A549 treated with Mapracorat at 1 μM for 4 hours (cell line): Measurements from ENCODE around the gene CSF3. TPM values are rescaled to one million over a fixed set of nuclear protein-coding genes. Genes with fewer than 3 reads are reported as not detected.

Source experiments
- total RNA-seq: library from RNA; stranded (reverse); fragments of 200-300 nt; extraction: Qiagen RNA extraction; gene quantifications from 5 replicates; pipeline ENCODE4 v1.2.3, GENCODE V29; 2022

CSF3 gene, protein sequence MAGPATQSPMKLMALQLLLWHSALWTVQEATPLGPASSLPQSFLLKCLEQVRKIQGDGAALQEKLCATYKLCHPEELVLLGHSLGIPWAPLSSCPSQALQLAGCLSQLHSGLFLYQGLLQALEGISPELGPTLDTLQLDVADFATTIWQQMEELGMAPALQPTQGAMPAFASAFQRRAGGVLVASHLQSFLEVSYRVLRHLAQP
- total RNA-seq, result 0.18 to 0.97 TPM (median 0.53 TPM) in 5 replicates

DNA sequence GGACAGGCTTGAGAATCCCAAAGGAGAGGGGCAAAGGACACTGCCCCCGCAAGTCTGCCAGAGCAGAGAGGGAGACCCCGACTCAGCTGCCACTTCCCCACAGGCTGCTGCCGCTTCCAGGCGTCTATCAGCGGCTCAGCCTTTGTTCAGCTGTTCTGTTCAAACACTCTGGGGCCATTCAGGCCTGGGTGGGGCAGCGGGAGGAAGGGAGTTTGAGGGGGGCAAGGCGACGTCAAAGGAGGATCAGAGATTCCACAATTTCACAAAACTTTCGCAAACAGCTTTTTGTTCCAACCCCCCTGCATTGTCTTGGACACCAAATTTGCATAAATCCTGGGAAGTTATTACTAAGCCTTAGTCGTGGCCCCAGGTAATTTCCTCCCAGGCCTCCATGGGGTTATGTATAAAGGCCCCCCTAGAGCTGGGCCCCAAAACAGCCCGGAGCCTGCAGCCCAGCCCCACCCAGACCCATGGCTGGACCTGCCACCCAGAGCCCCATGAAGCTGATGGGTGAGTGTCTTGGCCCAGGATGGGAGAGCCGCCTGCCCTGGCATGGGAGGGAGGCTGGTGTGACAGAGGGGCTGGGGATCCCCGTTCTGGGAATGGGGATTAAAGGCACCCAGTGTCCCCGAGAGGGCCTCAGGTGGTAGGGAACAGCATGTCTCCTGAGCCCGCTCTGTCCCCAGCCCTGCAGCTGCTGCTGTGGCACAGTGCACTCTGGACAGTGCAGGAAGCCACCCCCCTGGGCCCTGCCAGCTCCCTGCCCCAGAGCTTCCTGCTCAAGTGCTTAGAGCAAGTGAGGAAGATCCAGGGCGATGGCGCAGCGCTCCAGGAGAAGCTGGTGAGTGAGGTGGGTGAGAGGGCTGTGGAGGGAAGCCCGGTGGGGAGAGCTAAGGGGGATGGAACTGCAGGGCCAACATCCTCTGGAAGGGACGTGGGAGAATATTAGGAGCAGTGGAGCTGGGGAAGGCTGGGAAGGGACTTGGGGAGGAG lies at the start of gene CSF3:
Gene CSF3 (plus strand): TSS at position 436 of the 993 bp plus-strand sequence. CDS start 35 bp downstream, at position 471.

DNA sequence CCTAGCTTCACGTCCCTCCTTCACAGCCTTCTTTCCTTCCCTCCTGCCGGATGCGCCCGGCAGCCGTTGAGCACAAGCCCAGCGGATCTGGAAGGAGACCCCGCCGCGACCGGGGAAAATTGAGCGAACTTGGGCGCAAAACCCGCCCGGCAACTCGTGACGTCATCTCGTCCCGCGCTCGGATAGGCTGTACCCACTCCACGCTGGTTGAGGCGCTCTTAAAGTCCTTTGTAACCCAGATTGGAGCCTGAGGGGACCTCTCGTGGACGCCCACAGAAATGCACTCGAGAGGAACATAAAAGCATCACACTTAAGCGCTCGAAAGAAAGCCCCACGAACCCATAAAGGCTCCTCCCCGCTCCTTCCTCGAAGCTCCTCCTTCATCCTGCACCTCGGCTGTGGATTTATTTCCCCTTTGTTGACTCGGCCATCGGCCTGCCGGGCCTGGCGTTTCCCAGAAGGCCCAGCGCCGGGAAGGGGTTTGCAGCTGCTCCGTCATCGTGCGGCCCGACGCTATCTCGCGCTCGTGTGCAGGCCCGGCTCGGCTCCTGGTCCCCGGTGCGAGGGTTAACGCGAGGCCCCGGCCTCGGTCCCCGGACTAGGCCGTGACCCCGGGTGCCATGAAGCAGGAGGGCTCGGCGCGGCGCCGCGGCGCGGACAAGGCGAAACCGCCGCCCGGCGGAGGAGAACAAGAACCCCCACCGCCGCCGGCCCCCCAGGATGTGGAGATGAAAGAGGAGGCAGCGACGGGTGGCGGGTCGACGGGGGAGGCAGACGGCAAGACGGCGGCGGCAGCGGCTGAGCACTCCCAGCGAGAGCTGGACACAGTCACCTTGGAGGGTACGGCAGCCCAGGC lies 34.7 kb upstream of the CSF3 start, which contains the start of gene PSMD3:
Gene PSMD3 (plus strand): TSS at position 457 of the 856 bp plus-strand sequence. CDS start 164 bp downstream, at position 621.

DNA sequence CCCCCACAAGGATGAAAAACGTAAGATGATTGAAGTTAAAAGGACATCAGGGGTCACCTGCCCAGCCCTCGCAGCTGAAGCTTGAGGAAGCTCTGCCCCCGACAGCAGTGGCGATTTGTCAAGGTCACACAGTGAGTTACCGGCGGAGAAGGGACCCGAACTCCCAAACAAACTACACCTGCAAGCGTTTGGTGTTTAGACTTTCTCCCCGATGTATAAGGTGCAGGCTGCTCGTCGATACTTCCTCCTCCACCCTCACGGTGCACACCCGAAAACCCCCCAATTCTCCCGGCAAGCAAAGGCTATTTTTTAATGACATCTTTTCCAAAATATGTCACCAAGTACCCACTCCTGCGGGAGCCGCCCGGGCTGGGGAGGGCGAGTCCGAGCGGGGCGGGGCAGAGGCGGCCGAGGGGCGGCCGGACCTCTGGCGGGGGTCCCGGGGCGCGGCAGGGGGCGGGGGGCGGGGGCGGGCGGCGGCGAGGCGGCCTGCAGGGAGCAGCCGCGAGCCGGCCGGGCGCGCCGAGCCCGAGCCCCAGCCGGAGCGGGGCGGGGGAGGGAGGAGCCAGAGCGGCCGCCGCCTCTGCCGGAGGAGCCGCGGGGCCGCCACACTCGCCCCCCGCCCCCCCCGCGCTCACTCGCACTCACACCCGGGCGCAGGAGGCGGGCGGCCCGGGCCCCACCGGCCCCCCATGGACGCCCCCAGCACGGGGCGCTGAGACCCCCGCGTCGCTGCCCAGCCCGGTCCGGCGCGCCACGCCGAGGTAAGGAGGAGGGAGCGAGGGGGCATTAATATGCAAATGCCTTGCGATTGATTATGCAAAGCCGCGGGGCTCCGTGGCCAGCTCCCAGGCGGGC lies 47.3 kb downstream of the CSF3 start, which contains the start of gene THRA:
Gene THRA (plus strand): TSS at position 637 of the 858 bp plus-strand sequence. CDS start 11,524 bp downstream, outside the sequence.

Other genes starting within 250 kb of the CSF3 start
- gene IKZF3, start 151.1 kb upstream of the CSF3 start, total RNA-seq, result not detected in 5 replicates
- gene ZPBP2, start 147.2 kb upstream of the CSF3 start, total RNA-seq, result not detected in 5 replicates
- 1.0 to 2.5 TPM (median 2.1 TPM) in 5 replicates for gene GSDMB, start 96.8 kb upstream of the CSF3 start, total RNA-seq
- 29.3 to 44.6 TPM (median 41.0 TPM) in 5 replicates for gene ORMDL3, start 87.8 kb upstream of the CSF3 start, total RNA-seq
- gene LRRC3C, start 87.7 kb upstream of the CSF3 start, total RNA-seq, result not detected in 5 replicates
- not detected in 5 replicates for gene GSDMA, start 52.4 kb upstream of the CSF3 start, total RNA-seq
- 149 to 176 TPM (median 172 TPM) in 5 replicates for gene PSMD3, start 34.6 kb upstream of the CSF3 start, total RNA-seq
- gene MED24, start 39.0 kb downstream of the CSF3 start, total RNA-seq, result 46.6 to 62.3 TPM (median 55.6 TPM) in 5 replicates
- gene THRA, start 47.5 kb downstream of the CSF3 start, total RNA-seq, result 21.1 to 30.3 TPM (median 28.8 TPM) in 5 replicates
- gene NR1D1, start 85.1 kb downstream of the CSF3 start, total RNA-seq, result 8.2 to 11.4 TPM (median 10.6 TPM) in 5 replicates
- gene MSL1, start 106.5 kb downstream of the CSF3 start, total RNA-seq, result 58.5 to 65.4 TPM (median 64.8 TPM) in 5 replicates
- gene CASC3, start 125.1 kb downstream of the CSF3 start, total RNA-seq, result 43.9 to 47.0 TPM (median 46.0 TPM) in 5 replicates
- gene RAPGEFL1, start 162.0 kb downstream of the CSF3 start, total RNA-seq, result 2.2 to 3.4 TPM (median 2.8 TPM) in 5 replicates
- 17.2 to 21.8 TPM (median 19.5 TPM) in 5 replicates for gene WIPF2, start 203.9 kb downstream of the CSF3 start, total RNA-seq